HepG2 (cell line): ENCODE results near the gene ESF1. TPM values are rescaled to one million over a fixed set of nuclear protein-coding genes. Genes with fewer than 3 reads are reported as not detected.

ENCODE experiments used
- ARID2 ChIP-seq: sonication (generic); formaldehyde crosslinking; IDR thresholded peaks from 2 replicates; pipeline ENCODE4 v1.8.1; 2022; ENCODE audit warnings: mild to moderate bottlenecking, missing genetic modification reagents, borderline replicate concordance
- ATF7-NPFF ChIP-seq: sonication (generic); formaldehyde crosslinking; IDR thresholded peaks from 2 replicates; pipeline ENCODE4 v1.8.1; 2023; ENCODE audit warnings: mild to moderate bottlenecking, low read depth, missing genetic modification reagents, moderate library complexity
- EHMT2 ChIP-seq: fragments of 200-600 bp; sonication (generic); IDR thresholded peaks from 2 replicates; pipeline ENCODE4 v1.7.0; 2017; ENCODE audit warnings: antibody characterized with exemption, low read depth, low read length, borderline replicate concordance
- FIP1L1 ChIP-seq: fragments of 200-400 bp; formaldehyde crosslinking; IDR thresholded peaks from 2 replicates; pipeline ENCODE4 v1.6.1; 2018; ENCODE audit warnings: low read depth, mild to moderate bottlenecking, low read length, moderate library complexity, borderline replicate concordance; ENCODE audit not compliant: insufficient read depth
- NFIC ChIP-seq: IDR thresholded peaks from 2 replicates; pipeline ENCODE4 v1.6.1; 2012; ENCODE audit warnings: mild to moderate bottlenecking, low read length, inconsistent platforms
- POLR2AphosphoS5 ChIP-seq: IDR thresholded peaks from 2 replicates; pipeline ENCODE4 v1.6.1; 2012; ENCODE audit warnings: low read depth, low read length
- RBM22 ChIP-seq: fragments of 200-400 bp; formaldehyde crosslinking; optimal IDR thresholded peaks from 2 replicates; pipeline ENCODE3; 2017; ENCODE audit warnings: mild to moderate bottlenecking, low read length, moderate library complexity
- SYNCRIP ChIP-seq: fragments of 200-400 bp; formaldehyde crosslinking; IDR thresholded peaks from 2 replicates; pipeline ENCODE4 v1.6.1; 2018; ENCODE audit warnings: mild to moderate bottlenecking, low read depth, low read length; ENCODE audit not compliant: insufficient read depth
- ZNF709 ChIP-seq: sonication (generic); formaldehyde crosslinking; IDR thresholded peaks from 2 replicates; pipeline ENCODE4 v1.5.0; 2020; ENCODE audit warnings: mild to moderate bottlenecking, missing genetic modification reagents
- ZNF772 ChIP-seq: sonication (generic); formaldehyde crosslinking; IDR thresholded peaks from 2 replicates; pipeline ENCODE4 v1.5.0; 2020; ENCODE audit warnings: mild to moderate bottlenecking, missing genetic modification reagents
- ZNF792 ChIP-seq: IDR thresholded peaks from 2 replicates; pipeline ENCODE4 v1.6.1; 2016
- polyA plus RNA-seq, 8 experiments: library from polyadenylated mRNA; depleted of rRNA in 3 of 8; stranded (reverse) in 7 of 8; unstranded in 1 of 8; fragments of >200 nt; fragmentation: Illumina TruSeq in 4 of 8; extraction: Trizol in 4 of 8; gene quantifications; 2 replicates each; pipeline versions ENCODE4 v1.2.1 to v1.2.3, GENCODE V29; 2011 to 2016; ENCODE audit warnings: low read depth in 4 of 8, missing spikeins in 1 of 8, mixed read lengths in 1 of 8; ENCODE audit not compliant: insufficient read depth in 1 of 8
- total RNA-seq, 5 experiments: library from RNA; depleted of rRNA; stranded (reverse); fragments of >200 nt; fragmentation: Illumina TruSeq; extraction: Trizol; gene quantifications; 2 replicates each; pipeline ENCODE4 v1.2.3, GENCODE V29; 2016; ENCODE audit warnings: low read depth in 1 of 5
- TF ChIP-seq, protein P1 (sequence below): sonication (generic); formaldehyde crosslinking; conservative IDR thresholded peaks from 2 replicates; pipeline ENCODE4 v1.8.1; 2023; ENCODE audit warnings: missing genetic modification reagents
- TF ChIP-seq, protein P2 (sequence below): sonication (generic); formaldehyde crosslinking; IDR thresholded peaks from 2 replicates; pipeline ENCODE4 v1.5.0; 2020; ENCODE audit warnings: missing genetic modification reagents
- TF ChIP-seq, protein P3 (sequence below): sonication (generic); formaldehyde crosslinking; IDR thresholded peaks from 2 replicates; pipeline ENCODE4 v1.4.0; 2020; ENCODE audit warnings: missing genetic modification reagents, borderline replicate concordance
- TF ChIP-seq, protein P4 (sequence below): sonication (generic); formaldehyde crosslinking; IDR thresholded peaks from 2 replicates; pipeline ENCODE4 v1.4.0; 2020; ENCODE audit warnings: mild to moderate bottlenecking, low read depth, missing genetic modification reagents
- TF ChIP-seq, protein P5 (sequence below): sonication (generic); formaldehyde crosslinking; IDR thresholded peaks from one replicate; pipeline ENCODE4 v1.5.1; 2020; ENCODE audit warnings: mild to moderate bottlenecking, missing genetic modification reagents; ENCODE audit errors: not compliant biosample characterization

The ESF1 gene
- total and polyA plus RNA-seq, 2 of the 13 experiments (the other 11 are each of a cell fraction or from before 2014, with no cell fraction given): 7.3 to 66.9 TPM

DNA sequence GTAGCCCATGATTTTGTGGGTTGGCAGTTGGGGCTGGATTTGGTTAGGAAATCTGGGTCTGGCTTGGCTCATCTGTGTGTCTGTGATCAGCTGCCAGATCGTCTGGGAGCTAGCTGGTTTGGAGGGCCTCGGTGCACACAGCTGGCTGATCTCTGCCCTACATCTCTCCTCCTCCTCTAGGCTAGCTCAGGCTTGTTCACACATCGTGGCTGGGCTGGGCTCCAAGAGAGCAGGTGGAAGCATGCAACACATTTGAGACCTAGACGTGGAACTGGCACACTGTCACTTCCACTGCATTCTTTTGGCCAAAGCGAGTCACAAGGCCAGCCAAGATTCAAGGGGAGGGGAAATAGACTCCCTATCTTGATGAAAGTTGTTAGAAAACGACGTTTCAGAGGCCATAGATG, 16.0 kb upstream of the ESF1 start (continued):
- TF ChIP-seq, protein P1, sequence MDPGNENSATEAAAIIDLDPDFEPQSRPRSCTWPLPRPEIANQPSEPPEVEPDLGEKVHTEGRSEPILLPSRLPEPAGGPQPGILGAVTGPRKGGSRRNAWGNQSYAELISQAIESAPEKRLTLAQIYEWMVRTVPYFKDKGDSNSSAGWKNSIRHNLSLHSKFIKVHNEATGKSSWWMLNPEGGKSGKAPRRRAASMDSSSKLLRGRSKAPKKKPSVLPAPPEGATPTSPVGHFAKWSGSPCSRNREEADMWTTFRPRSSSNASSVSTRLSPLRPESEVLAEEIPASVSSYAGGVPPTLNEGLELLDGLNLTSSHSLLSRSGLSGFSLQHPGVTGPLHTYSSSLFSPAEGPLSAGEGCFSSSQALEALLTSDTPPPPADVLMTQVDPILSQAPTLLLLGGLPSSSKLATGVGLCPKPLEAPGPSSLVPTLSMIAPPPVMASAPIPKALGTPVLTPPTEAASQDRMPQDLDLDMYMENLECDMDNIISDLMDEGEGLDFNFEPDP (CRISPR knock-in tag): no peak
- TF ChIP-seq SYNCRIP (no peak), FIP1L1 (no peak), NFIC (no peak; the same call in 1 of the 2 replicates), ATF7-NPFF (no peak), ZNF772 (no peak), ZNF792 (CRISPR knock-in tag) (peak; percentile 66; the same call in 1 of the 2 replicates), ARID2 (CRISPR knock-in tag) (no peak), EHMT2 (no peak; the same call in 1 of the 2 replicates), POLR2AphosphoS5 (no peak), ZNF709 (CRISPR knock-in tag) (no peak), RBM22 (peak; percentile 79)
- TF ChIP-seq, protein P2, sequence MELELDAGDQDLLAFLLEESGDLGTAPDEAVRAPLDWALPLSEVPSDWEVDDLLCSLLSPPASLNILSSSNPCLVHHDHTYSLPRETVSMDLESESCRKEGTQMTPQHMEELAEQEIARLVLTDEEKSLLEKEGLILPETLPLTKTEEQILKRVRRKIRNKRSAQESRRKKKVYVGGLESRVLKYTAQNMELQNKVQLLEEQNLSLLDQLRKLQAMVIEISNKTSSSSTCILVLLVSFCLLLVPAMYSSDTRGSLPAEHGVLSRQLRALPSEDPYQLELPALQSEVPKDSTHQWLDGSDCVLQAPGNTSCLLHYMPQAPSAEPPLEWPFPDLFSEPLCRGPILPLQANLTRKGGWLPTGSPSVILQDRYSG (CRISPR knock-in tag): no peak
- TF ChIP-seq, protein P3, sequence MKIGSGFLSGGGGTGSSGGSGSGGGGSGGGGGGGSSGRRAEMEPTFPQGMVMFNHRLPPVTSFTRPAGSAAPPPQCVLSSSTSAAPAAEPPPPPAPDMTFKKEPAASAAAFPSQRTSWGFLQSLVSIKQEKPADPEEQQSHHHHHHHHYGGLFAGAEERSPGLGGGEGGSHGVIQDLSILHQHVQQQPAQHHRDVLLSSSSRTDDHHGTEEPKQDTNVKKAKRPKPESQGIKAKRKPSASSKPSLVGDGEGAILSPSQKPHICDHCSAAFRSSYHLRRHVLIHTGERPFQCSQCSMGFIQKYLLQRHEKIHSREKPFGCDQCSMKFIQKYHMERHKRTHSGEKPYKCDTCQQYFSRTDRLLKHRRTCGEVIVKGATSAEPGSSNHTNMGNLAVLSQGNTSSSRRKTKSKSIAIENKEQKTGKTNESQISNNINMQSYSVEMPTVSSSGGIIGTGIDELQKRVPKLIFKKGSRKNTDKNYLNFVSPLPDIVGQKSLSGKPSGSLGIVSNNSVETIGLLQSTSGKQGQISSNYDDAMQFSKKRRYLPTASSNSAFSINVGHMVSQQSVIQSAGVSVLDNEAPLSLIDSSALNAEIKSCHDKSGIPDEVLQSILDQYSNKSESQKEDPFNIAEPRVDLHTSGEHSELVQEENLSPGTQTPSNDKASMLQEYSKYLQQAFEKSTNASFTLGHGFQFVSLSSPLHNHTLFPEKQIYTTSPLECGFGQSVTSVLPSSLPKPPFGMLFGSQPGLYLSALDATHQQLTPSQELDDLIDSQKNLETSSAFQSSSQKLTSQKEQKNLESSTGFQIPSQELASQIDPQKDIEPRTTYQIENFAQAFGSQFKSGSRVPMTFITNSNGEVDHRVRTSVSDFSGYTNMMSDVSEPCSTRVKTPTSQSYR (CRISPR knock-in tag): 0 out of 2 replicates have a peak, but pooled peaks have one; percentile 23
- TF ChIP-seq, protein P4, sequence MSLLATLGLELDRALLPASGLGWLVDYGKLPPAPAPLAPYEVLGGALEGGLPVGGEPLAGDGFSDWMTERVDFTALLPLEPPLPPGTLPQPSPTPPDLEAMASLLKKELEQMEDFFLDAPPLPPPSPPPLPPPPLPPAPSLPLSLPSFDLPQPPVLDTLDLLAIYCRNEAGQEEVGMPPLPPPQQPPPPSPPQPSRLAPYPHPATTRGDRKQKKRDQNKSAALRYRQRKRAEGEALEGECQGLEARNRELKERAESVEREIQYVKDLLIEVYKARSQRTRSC: no peak
- TF ChIP-seq, protein P5, sequence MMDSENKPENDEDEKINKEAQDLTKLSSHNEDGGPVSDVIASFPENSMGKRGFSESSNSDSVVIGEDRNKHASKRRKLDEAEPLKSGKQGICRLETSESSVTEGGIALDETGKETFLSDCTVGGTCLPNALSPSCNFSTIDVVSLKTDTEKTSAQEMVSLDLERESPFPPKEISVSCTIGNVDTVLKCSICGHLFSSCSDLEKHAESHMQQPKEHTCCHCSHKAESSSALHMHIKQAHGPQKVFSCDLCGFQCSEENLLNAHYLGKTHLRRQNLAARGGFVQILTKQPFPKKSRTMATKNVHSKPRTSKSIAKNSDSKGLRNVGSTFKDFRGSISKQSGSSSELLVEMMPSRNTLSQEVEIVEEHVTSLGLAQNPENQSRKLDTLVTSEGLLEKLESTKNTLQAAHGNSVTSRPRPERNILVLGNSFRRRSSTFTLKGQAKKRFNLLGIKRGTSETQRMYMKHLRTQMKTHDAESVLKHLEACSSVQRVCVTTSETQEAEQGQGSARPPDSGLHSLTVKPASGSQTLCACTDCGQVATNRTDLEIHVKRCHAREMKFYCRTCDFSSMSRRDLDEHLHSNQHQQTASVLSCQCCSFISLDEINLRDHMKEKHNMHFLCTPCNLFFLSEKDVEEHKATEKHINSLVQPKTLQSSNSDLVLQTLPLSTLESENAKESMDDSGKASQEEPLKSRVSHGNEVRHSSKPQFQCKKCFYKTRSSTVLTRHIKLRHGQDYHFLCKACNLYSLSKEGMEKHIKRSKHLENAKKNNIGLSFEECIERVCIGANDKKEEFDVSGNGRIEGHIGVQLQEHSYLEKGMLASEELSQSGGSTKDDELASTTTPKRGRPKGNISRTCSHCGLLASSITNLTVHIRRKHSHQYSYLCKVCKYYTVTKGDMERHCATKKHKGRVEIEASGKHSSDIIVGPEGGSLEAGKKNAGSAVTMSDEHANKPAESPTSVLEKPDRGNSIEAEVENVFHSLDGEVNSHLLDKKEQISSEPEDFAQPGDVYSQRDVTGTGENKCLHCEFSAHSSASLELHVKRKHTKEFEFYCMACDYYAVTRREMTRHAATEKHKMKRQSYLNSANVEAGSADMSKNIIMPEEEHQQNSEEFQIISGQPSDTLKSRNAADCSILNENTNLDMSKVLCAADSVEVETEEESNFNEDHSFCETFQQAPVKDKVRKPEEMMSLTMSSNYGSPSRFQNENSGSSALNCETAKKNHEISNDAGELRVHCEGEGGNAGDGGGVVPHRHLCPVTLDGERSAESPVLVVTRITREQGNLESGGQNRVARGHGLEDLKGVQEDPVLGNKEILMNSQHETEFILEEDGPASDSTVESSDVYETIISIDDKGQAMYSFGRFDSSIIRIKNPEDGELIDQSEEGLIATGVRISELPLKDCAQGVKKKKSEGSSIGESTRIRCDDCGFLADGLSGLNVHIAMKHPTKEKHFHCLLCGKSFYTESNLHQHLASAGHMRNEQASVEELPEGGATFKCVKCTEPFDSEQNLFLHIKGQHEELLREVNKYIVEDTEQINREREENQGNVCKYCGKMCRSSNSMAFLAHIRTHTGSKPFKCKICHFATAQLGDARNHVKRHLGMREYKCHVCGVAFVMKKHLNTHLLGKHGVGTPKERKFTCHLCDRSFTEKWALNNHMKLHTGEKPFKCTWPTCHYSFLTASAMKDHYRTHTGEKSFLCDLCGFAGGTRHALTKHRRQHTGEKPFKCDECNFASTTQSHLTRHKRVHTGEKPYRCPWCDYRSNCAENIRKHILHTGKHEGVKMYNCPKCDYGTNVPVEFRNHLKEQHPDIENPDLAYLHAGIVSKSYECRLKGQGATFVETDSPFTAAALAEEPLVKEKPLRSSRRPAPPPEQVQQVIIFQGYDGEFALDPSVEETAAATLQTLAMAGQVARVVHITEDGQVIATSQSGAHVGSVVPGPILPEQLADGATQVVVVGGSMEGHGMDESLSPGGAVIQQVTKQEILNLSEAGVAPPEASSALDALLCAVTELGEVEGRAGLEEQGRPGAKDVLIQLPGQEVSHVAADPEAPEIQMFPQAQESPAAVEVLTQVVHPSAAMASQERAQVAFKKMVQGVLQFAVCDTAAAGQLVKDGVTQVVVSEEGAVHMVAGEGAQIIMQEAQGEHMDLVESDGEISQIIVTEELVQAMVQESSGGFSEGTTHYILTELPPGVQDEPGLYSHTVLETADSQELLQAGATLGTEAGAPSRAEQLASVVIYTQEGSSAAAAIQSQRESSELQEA (CRISPR knock-in tag): no peak
